GM21423 (cell line): ENCODE data around the gene LRP10.

Experiments used
- ATAC-seq: cut with Tn5 transposase; IDR thresholded peaks from one replicate; pipeline ENCODE4 v1.9.1; 2021; ENCODE audit warnings: mild to moderate bottlenecking, moderate library complexity; ENCODE audit not compliant: unreplicated experiment

LRP10 gene

DNA sequence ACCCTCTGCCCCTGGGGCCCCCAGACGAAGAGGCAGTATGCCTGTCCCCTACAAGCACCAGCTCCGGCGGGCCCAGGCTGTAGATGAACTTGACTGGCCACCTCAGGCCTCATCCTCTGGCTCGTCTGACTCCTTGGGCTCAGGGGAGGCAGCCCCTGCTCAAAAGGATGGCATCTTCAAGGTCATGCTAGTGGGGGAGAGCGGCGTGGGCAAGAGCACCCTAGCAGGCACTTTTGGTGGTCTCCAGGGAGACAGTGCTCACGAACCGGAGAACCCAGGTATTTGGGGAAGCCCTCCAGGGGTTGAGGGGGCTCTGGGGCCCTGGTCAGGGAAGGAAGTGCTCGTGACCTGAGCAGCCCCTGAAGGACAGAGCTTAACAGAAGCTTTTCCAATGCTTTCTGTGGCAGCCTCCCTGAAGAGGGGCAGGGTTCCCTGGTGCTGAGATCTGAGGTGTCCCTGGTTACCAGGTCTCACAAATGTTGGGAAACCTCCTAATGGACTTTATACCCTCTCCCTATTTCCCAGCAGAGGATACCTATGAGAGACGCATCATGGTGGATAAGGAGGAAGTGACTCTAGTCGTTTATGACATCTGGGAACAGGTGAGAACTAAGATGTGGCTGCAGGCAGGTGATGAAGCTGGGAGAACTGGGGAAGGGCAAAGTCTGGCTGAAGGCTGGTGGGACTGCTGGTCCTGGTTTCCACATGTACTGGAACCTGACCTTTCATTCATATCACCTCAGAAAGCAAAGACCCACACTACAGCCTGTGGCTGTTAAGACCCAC, 13.4 kb downstream of the LRP10 start:
- ATAC-seq = no peak

DNA sequence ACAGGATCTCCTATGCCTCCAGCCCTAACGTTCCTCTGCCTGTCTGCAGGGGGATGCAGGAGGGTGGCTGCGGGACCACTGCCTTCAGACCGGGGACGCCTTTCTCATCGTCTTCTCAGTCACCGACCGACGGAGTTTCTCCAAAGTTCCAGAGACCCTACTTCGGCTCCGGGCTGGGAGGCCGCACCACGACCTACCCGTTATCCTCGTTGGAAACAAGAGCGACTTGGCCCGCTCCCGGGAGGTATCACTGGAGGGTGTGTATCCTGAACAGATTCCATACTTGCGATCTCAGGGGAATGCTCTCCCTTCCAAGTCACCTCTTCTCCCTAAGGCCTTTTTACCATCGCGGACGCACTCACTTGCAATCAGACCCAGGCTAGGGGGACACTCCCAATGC, 14.4 kb downstream of the LRP10 start:
- no peak for ATAC-seq

DNA sequence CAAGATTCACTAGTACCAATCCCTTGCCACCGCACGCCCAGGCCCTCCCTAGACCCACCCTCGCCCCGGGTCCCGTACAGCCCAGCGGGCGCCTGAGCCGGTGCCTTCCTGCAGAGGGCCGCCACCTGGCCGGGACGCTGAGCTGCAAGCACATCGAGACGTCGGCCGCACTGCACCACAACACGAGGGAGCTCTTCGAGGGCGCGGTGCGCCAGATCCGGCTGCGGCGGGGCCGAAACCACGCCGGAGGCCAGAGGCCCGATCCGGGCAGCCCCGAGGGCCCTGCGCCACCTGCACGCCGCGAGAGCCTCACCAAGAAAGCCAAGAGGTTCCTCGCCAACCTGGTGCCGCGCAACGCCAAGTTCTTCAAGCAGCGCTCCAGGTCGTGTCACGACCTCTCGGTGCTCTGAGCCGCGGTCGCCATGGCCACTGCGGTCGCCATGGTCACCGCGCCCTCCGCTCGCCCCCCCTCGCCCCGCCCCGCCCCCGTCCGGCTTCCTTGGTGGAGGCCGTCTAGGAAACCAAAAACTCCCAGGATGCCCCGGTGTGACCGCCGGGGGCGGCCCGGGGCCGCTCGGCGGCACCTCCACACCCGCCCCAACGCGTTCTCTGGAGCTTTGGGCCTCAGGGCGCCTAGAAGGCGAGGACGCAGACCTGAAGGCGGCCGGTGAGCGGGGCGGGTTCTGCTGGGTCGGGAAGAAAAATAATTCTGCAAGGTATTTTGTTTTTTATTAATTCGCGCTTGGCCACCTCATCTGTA, 15.1 kb downstream of the LRP10 start:
- ATAC-seq = peak; percentile 44

GRCh38 chr14:22887260-22887989, 15.9 kb downstream of the LRP10 start:
- ATAC-seq = peak; percentile 30

- ATAC-seq = peak; percentile 38
Observed at GRCh38 chr14:22887990-22888378, 16.4 kb downstream of the LRP10 start.

GRCh38 chr14:22888662-22889061, 17.1 kb downstream of the LRP10 start:
- no peak for ATAC-seq

- ATAC-seq = no peak
Observed at GRCh38 chr14:22890416-22890815, 18.9 kb downstream of the LRP10 start.

DNA sequence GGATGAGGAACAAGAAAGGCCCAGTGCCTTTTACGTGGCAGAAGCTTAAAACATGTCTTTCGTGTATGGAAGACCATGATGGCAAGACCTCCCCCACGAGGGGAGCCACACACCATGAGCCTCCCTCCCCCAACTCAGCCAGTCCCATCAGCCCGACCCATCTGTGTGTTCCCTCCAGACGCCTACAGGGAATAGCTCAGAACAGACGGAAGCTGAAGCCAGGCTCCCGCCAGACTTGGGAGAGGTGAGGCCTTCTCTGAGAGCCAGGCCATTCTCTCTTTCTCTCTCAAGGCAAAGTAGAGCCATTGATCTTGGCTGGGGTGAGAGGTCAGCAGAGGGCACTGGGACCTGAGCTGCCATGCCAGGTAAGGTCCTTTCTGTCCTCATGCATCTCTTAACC, 20.9 kb downstream of the LRP10 start:
- no peak for ATAC-seq

DNA sequence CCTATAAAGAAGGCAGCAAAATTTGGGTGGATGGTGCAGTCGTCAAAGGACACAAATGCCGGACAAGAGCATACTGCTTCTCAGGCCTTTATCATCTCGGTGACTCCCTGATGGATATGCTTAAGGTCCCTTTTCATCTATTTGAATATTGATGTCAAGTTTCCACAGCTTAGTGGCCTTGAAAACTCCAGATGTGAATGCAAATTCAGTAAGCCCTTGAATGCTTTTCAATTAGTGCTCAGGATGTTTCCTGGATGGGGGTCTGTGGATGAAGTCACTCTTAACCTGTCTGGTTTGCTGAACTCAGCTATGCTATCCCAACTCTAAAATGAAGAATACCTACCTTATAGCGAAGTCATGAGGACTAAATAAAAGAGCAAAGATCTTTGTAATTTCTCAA, 22.2 kb downstream of the LRP10 start:
- ATAC-seq = no peak

DNA sequence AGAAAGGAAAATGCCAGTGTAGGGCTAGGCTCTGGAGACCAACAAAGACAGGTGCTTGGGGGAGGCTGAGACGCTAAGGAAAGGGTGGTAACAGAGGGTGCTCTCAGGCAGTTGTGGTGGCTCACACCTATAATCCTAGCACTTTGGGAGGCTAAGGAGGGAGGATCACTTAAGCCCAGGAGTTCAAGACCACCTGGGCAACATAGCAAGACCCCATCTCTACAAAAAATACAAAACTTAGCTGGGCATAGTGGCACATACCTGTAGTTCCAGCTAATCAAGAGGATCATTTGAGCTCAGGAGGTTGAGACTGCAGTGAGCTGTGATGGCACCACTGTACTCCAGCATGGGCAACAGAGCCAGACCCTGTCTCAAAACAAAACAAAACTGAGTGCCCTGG, 23.9 kb downstream of the LRP10 start:
- no peak for ATAC-seq

GRCh38 chr14:22896356-22896755, 24.8 kb downstream of the LRP10 start:
- no peak for ATAC-seq

DNA sequence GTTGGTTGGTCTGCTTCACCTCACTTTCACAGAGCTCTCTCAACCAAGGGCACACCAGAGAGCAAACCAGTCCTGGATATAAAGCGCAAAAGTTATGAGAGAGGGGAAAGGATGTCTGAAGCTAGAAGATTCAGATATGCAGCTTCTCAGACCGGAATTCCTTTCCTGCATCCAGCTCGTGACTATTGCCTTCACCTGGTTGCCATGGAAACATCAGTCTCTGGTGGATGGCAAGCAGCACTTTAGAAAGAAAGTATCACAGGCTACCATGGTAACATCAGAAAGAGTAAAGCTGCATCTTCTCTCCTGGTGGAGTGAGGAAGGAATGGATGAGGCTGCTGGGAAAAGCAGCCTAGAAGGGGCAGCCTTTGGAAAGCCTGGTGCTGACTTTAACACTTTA, 25.2 kb downstream of the LRP10 start:
- no peak for ATAC-seq

DNA sequence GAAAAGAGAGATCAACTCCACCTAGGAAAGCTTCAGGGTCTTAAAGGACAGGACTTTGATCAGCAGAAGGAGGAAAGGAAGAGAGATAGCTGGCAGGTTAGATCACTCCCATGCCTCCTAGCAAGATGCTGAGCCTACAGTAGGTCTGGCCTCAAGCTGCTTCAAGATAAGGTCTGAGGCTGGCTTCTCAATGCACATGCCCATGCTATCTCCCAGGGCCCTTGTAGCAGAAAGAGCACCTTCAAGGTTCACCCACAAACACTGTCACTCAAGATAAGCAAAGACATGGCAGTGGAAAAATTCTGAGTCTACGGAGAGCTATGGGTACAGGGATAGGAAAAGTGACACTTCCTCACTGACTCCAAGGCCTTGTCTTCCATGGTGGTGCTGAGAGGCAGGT, 25.8 kb downstream of the LRP10 start:
- ATAC-seq = no peak

DNA sequence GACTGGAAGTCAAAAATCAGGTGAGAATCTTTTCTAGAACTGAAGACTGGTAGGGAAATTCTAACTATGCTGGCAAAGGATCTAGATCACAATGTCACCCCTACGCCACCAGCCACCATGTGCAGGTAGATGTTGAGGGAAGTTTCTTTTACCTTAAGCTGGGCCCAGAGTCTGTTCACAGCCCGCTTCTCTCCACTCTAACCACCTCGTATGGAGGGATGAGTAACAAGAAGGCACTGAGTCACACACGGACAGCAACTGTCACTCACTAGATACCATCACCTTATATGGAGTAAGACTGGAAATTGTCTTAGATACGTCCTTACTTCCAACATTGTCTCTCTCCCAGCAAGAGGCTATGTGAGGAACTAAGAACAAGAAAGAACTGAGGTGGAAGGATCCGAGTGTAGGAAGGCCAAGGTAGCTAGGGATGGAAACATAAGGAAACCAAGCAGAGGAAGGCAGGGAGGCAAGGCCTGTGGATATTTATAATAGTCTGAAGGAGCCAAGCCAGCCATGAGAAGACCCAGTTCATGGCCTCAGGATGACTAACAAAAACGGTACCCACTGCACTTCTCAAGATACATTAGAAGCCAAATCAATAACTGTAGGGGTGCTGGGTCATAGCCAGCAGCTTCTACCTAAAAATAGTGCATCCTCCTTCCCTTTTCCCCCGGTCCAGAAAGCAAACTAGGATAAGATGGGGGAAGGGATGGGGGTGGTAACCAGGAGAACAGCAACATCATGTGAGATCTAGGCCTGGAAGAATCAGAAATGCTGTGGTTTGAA, 27.0 kb downstream of the LRP10 start:
- ATAC-seq = no peak

DNA sequence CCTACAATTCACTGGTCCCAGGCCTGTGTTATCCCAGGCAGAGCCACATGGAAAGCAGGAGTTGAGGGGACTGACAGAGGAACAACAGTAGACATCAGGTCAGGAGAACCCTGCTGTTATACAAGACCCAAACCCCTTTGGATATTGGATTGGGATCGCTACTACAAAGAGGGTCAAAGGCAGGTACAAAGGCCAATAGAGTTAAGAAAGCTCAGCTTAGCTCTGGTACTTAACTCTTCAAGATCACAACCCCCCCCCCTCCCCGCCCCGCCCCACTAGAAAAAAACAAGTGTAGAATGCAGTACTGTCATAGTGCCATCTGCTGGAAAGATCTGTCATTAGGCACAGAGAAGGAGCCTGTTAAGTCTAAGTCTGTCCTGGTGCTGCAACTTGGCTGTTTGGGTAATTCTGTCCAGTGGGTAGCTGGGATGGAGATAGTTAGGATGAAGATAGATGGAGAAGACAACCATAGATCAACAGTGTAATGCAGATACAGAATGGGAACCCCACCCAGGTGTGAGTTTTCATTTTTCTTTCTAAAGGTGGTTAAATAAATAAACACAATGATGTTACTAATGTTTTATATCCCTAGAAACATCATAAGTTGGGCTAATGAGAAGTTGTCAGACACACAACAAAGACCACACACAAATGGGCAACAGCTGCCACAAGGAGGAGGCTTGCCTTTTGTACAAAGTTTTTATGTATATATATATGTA, 28.7 kb downstream of the LRP10 start:
- peak; percentile 44 for ATAC-seq

- no peak for ATAC-seq
Observed at GRCh38 chr14:22901799-22902198, 30.3 kb downstream of the LRP10 start.

- no peak for ATAC-seq
Observed at GRCh38 chr14:22903742-22904087, 32.2 kb downstream of the LRP10 start.

DNA sequence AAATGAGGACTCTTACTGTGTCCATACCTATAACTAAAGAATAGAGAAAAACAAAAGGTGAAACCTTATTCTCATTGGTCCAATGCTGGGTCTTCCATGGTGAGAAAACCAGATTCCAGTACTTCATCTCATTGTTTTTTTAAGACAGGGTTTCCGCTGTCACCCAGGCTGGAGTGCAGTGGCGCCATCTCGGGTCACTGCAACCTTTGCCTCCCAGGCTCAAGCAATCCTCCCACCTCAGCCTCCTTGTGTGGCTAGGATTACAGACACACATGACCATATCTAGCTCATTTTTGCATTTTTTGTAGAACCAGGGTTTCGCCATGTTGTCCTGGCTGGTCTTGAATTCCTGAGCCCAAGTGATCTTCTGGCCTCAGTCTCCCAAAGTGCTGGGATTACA, 34.1 kb downstream of the LRP10 start:
- ATAC-seq = no peak

GRCh38 chr14:22906073-22906472, 34.5 kb downstream of the LRP10 start:
- ATAC-seq = no peak

DNA sequence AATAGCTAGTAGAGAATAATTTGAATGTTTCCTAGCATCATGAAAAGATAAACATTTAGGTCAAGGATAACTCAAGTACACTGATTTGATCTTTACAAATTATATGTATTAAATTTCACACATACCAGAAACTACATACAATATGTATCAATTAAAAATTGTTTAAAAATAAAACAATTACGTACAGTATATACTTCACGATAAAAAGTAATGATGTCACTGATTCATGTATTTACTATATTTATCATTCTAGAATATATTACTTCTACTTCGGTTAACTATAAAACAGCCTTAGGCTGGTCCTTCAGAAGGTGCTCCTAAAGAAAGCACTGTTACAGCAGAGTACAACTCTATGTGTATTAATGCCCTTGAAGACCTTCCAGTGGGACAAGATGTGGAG, 35.9 kb downstream of the LRP10 start:
- no peak for ATAC-seq
